HCT116 (cell line): ENCODE measurements around the gene ICAM2.

Experiments
- TF ChIP-seq, protein P1 (sequence below), 3 experiments: fragments of 200-600 bp in 1 of 3; sonication (generic) in 1 of 3; IDR thresholded peaks in 2 of 3; conservative IDR thresholded peaks in 1 of 3; 2 replicates each; pipeline ENCODE4 v1.5.1; 2012 to 2017; ENCODE audit warnings: low read depth in 2 of 3, low read length in 2 of 3, antibody characterized with exemption in 1 of 3, borderline replicate concordance in 1 of 3, control low read depth in 1 of 3, mild to moderate bottlenecking in 1 of 3, mixed read lengths in 1 of 3, mixed run types in 1 of 3, moderate library complexity in 1 of 3; ENCODE audit not compliant: insufficient read depth in 1 of 3
- TF ChIP-seq, protein P2 (sequence below): IDR thresholded peaks from 2 replicates; pipeline ENCODE4 v1.6.1; 2012; ENCODE audit warnings: low read depth

DNA sequence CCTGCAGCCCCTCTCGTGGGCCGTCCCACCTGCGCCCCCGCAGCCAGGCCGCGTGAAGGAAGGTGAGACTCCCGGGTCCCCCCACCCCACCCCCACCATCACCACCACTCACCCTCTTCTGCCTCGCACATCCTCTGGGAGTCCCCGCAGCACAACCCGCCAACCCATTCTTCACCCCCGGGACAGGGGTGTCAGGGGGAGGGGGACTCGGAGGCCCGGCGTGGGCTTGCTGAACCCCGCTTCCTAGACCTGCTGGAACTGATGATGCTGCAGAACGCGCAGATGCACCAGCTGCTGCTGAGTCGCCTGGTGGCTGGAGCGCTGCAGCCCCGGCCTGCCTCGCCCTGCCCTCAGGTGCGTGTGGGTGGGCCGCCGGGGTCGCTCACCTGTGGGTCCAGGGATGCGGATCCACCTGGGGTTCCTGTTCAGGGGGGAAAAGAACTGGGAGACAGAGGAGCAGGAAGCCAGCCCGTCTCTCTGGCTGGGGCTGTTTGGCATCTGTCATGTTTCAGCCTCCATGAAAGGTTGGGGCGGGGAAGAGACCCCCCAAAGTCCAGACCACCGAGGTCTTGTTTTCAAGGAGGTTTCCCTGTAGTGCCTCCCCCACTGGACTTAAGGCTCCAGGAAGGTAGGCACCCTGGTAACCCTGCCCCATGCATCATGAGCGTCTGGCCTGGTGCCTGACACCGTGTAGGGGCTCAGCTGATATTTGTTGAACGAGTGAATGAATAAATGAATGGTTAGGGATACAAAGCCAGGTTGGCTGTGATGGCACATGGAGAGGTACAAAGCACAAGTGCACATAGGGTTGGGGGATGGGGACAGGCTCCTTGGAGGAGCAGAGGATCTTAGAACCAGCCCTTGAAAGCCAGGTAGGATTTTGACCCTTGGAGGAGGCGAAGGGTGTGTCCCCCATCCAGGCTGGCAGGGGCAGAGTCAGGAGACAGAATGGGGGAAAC lies 21.4 kb downstream of the ICAM2 start:
- TF ChIP-seq, protein P1, sequence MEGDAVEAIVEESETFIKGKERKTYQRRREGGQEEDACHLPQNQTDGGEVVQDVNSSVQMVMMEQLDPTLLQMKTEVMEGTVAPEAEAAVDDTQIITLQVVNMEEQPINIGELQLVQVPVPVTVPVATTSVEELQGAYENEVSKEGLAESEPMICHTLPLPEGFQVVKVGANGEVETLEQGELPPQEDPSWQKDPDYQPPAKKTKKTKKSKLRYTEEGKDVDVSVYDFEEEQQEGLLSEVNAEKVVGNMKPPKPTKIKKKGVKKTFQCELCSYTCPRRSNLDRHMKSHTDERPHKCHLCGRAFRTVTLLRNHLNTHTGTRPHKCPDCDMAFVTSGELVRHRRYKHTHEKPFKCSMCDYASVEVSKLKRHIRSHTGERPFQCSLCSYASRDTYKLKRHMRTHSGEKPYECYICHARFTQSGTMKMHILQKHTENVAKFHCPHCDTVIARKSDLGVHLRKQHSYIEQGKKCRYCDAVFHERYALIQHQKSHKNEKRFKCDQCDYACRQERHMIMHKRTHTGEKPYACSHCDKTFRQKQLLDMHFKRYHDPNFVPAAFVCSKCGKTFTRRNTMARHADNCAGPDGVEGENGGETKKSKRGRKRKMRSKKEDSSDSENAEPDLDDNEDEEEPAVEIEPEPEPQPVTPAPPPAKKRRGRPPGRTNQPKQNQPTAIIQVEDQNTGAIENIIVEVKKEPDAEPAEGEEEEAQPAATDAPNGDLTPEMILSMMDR (IDR thresholded peaks at IDR 0.05 in 2 of 3, conservative IDR thresholded peaks at IDR 0.05 in 1 of 3; ENCODE audit: borderline replicate concordance in 1 of 3, insufficient read depth in 1 of 3, low read depth in 2 of 3, low read length in 2 of 3): no peak
- TF ChIP-seq, protein P2, sequence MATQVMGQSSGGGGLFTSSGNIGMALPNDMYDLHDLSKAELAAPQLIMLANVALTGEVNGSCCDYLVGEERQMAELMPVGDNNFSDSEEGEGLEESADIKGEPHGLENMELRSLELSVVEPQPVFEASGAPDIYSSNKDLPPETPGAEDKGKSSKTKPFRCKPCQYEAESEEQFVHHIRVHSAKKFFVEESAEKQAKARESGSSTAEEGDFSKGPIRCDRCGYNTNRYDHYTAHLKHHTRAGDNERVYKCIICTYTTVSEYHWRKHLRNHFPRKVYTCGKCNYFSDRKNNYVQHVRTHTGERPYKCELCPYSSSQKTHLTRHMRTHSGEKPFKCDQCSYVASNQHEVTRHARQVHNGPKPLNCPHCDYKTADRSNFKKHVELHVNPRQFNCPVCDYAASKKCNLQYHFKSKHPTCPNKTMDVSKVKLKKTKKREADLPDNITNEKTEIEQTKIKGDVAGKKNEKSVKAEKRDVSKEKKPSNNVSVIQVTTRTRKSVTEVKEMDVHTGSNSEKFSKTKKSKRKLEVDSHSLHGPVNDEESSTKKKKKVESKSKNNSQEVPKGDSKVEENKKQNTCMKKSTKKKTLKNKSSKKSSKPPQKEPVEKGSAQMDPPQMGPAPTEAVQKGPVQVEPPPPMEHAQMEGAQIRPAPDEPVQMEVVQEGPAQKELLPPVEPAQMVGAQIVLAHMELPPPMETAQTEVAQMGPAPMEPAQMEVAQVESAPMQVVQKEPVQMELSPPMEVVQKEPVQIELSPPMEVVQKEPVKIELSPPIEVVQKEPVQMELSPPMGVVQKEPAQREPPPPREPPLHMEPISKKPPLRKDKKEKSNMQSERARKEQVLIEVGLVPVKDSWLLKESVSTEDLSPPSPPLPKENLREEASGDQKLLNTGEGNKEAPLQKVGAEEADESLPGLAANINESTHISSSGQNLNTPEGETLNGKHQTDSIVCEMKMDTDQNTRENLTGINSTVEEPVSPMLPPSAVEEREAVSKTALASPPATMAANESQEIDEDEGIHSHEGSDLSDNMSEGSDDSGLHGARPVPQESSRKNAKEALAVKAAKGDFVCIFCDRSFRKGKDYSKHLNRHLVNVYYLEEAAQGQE: no peak
